ENCODE results near the gene LASP1.

Gene LASP1

DNA sequence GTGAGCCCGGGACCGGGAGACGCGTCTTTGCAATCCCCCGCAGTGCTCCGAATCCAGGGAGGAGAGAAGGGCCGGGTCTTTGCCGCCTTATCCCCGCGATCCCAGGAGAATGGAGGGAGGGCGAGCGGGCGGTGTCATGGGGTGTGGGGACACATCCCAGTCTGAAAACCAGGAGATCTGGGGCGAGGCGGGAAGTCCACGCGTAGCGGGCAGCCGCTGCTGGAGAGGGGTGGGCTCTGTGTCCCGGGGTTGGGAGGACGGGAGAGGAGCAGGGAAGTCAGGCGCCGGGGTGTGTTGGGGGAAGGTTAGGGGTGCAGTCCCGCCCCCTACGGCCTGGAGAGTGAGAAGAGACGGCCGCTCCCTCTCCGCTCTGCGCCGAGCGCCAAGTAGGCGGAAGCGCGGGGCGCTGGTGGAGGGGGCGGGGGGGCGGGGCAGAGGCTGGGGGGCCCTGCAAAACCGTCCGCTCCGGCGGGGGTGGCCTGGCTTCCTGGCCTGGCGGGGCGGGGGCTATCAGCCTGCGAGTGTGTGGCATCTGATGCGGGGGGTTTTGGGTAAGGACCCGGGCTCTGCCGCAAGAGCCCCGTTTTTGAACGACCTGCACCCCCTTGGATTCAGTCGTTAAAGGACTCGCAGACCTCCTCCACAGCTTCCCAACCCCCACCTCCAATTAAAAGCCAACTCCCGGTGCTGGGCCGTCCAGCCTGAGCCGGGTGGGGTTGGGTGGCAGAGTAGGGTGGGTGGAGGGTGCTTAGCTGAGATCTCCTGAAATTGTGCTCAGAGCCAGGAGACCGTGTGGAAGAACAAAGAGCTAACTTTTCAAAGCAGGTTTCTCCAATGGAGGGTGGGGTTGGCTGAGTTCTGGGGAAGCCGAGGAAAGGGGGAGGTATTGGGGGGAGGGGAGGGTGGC is 654 bp downstream of the LASP1 start:
- peak; percentile 69 for DNase-seq (ENCODE audit: low spot score)

DNA sequence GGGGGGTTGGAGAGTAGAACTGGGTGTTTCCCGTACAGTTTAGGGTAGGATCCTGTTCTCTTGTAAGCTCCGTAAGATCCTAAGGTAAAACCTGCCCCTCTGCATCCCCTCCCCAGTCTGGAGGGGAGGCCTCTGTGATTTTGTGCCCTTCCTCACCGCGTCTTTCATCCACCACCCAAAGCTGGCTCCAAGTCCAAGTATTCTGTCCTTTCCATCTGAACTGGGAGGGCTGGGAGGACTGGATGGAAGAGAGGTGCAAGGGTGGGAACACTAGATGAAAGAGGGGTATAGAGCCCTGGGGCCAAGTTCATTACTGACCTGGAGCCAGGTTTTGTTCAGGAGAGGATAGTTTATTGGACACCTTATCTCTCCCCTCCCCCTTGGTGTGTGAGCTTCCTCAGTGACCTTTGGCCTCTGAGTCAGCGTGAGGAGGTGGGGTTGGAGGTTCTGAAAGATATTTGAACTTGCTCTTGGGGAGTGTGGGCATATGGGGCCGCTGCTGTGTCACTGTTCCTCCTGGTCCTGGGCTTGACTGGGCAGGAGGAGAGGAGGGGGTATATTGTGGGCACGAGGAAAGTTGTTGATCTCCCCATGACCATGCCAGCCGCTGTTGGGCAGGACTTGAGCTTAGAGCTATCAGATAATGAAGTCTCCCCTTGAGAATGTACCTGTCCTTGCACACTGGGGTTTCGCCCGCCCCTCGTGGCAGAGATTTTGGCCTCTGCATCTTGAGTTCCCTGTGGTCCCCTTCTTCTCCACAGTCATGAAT is 1.6 kb downstream of the LASP1 start:
- peak; percentile 83 for DNase-seq (ENCODE audit: low spot score)

- DNase-seq (ENCODE audit: low spot score): peak; percentile 38
Measured at GRCh38 chr17:38872027-38872511, 2.2 kb downstream of the LASP1 start.

DNA sequence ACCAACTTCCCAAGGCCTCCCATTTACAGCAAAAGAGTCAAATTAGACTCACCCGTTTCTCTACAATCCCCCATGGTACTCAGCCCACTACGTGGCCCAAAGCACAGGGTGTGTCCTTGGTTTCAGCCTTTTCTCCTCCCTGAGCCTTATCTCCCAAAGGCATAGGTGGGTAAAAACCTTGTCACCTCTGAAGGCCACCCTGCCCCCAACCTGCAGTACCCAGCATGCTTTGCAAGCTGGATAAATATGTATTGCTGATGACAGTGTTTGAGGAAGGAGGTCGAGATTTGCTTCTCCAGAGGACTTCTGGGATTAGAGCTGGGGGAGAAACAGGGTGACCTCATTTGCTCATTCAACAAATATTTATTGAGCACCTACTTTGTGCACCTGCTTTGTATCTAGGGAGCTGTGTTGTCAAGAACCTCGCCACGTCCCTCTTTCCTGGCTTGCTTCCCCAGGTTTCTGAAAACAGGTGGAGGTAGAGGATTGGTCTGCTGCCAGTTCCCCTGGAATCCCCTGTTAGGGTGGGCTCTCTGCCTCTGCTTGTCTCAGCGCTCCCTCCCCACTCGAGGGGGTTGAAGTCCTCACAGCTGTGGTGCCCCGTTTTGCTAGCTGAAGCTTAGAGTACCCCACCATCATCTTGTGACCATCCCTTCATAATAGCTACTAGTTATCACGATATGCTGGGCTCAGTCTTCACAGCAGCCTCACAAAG is 3.0 kb downstream of the LASP1 start:
- DNase-seq (ENCODE audit: low spot score): no peak

- no peak for DNase-seq (ENCODE audit: low spot score)
Measured at GRCh38 chr17:38873640-38874380, 4.0 kb downstream of the LASP1 start.

DNA sequence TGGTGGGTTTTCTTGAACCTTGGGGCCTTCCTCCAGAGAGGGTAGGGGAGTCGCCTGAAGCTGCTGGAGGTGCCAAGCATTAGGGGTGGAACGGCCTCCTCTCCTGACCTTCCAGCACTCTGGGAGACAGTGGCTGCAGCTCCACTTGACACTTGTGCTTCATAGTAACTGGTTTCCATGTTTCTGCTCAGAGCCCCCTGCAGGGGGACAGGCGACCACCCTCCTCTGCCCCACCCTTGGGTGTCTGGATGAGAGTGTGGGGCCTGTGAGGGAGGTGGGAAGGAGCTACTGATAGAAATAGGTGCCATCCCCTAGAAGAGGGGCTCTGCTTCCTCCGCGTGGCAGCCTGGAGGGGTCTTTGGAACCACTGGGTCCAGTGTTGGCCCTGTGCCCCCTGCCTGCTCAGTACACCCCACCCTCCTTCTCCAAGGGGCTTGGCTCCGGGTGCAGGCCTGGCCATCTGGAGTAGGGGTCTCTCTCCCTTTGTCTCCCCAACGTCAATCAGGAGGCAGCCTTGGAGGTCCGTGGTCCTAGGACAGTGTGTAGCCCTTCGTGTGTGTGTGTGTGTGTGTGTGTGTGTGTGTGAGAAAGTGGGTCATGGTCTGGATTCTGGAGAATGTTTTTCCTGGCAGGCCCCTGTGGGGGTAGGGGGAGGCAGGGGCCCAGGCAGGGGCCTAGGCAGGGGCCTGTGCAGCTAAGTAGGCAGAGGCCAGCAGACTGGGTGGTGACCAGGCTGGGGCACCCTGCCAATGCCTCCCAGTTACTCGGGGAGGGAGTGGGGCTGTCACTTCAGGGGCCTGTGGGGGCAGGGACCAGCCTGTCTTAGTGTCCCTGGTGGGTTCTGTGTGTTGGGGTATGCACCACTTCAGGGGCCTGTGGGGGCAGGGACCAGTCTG is 4.9 kb downstream of the LASP1 start:
- DNase-seq (ENCODE audit: low spot score): no peak

DNA sequence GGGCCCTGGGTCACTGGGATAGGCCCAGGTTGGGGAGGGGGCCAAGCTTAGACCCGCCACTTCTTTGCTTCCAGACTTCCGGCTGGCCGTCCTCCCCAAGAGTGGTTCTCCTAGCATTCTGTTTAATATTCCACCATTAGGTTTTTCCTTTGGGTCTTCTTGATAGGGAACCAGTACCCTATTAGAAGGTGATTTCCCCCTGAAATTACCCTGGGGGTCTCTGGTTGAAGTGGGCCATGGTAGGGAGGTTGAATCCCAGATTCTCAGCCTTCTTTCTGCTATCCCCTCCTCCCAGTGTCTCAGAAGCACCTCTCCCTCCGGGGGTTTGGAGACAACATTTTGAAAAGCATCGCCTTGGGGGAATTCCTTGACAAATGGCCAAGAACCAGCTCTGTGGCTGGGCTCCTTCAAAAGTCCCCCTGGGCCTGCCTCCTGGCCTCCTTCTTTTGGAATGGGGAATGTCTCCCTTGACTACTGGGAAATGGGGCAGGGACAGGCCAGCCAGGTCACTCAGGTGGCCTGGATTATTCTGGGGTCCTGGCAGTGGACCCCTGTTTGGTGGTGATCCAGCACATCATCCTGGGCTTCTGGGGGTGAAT is 5.7 kb downstream of the LASP1 start:
- DNase-seq (ENCODE audit: low spot score): no peak

DNA sequence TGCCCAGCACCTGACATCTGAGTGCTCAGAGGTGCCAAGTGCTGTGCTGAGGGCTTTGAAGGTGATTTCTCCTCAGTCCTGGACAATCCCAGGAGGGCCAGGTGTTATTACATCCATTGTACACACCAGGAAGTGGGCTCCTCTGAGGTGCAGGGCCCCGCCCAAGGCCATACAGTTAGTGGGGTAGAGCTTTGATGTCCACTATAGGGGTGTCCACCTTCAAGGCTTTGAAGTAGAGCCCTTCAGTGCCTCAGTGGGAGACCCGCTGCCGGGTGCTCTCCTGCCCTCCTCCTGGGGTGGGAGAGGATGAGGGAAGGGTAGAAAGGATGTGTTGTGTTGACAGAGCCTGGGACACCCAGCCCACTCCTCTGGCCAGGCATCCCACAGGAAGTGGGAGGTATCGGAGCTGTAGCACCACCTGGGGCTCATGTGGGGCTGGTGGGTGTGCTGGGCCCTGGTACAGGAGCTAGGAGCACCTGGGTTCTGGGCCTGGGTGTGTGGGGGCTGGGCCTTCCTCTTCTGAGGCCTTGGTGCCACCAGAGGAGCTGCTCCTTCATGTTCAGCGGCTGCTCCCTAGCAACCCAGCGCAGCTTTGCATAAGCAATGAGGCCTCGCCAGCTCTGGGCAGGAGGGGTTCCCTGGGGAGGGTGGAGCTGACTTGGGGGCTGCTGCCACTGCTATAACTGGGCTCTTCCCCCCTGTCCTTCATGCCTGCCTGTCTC is 7.4 kb downstream of the LASP1 start:
- no peak for DNase-seq (ENCODE audit: low spot score)

DNA sequence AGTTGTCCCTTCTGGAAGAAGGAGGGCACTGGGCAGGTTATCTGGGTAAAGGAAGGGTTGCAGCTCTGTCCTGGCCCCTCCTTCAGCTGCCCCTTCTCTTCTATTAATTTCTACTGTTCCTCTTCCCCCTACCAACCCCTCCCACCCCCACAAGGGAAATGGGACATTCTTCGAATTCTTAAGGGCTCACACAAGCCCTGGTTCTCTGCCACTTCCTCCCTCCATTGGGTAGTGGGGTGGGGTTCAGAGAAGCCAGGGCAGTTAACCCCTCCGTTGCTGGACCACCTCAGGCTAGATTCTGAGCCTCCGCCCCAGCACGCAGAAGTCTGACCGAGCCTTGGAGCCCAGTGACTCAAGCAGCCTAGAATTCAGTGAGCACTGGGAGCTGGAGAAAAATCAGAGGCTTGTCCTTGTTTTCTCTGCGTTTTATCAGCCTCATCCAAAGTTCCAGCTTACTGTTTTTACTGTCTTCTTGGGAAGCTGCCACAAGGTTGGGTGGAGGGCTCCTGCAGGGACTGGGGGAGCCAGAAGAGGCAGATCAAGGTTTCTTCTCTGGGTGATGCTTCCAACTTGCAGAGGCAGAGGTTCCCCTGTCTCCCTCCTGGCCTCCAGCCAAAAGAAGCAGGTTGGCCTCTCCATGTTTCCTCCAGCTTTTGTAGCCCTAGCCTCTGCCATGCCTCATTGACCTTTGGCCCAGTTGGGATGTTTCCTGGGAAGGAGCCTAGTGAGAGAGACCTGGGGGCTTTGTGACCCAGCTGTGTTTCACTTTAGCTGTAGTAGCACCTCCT is 10.2 kb downstream of the LASP1 start:
- DNase-seq (ENCODE audit: low spot score): no peak

DNA sequence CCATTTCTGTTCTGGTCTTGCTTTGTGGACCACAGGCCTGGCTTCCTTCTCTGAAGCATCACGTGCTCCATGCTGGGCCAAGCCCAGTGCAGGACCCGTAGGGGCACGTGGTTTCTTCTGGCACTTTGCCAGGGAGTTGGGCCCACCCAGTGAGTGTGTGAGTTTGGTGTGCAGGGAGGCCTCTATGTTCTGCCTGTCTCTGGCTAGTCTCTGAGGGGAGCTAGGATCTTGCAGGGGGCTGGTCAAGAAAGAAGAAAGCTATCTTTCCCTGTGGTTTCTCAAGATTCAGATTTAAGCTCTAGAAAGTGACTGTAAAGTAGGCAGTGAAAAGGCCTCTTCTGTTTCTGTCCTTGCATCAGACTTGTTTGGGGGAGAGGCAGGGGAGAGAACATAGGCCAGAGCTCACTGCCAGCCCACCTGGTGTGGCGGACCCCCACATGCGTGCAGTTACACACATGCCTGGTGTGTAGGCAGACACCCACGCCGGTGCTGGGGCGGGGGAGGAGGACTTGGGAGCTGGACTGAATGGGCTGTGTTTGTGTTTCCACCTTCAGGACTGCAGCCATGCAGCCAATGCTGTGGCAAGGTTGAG is 11.8 kb downstream of the LASP1 start:
- DNase-seq (ENCODE audit: low spot score): no peak

- DNase-seq (ENCODE audit: low spot score): no peak
Measured at GRCh38 chr17:38882870-38883269, 13.0 kb downstream of the LASP1 start.

GRCh38 chr17:38883592-38884526 is 14.0 kb downstream of the LASP1 start:
- DNase-seq (ENCODE audit: low spot score): no peak

DNA sequence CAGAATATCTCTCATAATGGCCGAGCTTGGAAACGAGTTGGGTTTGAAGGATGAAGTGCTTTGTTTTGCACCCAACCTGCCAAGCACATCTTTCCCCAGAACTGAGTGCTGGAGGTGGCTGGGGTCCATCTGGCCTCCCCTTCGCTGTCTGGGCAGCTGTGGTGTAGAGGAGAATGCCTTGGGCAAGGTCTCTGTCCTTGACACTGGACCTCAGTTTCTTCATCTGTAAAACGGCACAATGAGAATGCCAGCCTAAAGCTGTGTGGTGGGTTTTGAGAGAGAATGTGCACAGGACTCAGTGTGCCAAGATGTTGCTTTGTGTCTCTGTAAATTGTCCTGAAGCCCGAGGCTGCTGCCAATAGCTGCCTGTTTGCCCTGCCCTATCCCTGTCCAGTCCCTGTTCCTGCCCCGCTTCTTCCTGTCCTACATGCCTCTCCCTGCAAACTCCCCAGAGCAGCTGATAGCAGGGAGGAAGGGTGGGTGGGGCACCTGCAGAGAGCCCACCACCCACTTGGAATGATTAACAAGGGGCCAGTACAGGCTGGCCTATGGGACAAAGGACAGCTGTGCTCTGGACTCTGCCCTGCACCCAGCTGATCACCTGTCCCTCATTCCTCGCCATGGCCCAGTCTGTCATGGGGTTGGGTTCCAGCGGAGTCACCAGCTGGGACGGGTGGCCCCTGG is 15.3 kb downstream of the LASP1 start:
- DNase-seq (ENCODE audit: low spot score): no peak

DNA sequence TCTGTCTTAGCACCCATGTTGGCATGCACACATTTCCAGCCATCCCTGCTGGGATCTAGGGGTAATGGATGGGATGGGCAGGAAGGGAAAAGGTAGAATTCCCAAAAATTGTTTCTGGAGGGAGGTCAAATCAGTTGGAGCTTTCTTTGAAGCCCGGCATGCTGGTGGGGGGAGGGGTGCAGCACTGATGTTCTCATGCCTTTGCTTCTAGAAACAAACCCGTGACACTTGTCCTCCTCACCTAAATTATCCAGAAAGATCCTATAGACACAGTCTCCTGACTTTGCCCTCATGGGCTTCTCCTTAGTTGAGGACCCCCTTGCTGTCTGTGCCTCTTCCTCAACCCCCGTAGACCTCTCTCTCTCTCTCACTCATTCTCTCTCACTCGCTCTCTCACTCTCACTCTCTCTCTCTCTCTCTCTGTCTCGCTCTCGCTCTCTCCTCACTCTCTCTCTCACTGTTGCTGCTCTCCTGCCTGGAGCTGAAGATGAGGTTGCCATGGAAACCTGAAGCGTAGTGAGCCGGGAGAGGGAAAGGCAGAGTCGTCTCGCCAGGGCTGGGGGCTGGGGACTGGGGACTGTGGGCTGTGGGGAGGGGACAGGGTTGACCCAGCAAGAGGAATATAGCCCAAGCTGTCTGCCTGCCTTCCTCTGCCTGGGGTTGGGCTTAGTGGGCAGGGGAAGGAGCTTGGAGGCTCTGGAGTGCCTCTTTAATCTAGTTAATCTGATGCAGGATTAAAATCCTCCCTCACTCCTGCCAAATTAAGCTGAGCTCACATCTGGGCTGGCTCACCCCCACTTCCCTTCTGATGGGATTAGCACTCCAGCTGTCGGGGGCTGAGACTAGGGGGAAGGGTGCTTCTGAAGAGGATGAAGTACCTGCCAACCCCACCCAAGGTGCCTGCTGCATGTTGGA is 16.1 kb downstream of the LASP1 start:
- DNase-seq (ENCODE audit: low spot score): no peak

- DNase-seq (ENCODE audit: low spot score): no peak
Measured at GRCh38 chr17:38886643-38887010, 16.8 kb downstream of the LASP1 start.

- no peak for DNase-seq (ENCODE audit: low spot score)
Measured at GRCh38 chr17:38888842-38889241, 19.0 kb downstream of the LASP1 start.
